RWPE2 (cell line): Measurements from ENCODE around the gene TYW3.

ENCODE experiments used
- ATAC-seq: fragments of 200-7000 bp; cut with Tn5 transposase; 3 replicates; pipeline ENCODE4 v1.9.1; 2021; ENCODE audit warnings: low read depth
- DNase-seq: peaks from one replicate; pipeline ENCODE4 v3.0.0-alpha.2; 2020; ENCODE audit warnings: low spot score
- H3K27ac ChIP-seq: fragments of 450-650 bp; 2 replicates; pipeline ENCODE4 v1.5.1; 2017; ENCODE audit warnings: mild to moderate bottlenecking; ENCODE audit not compliant: poor library complexity, severe bottlenecking
- H3K27me3 ChIP-seq: fragments of 250-450 bp; sonication (Bioruptor Pico); 2 replicates; pipeline ENCODE4 v1.5.1; 2021; ENCODE audit warnings: mild to moderate bottlenecking, moderate library complexity; ENCODE audit not compliant: insufficient read depth, poor library complexity, severe bottlenecking
- H3K36me3 ChIP-seq: fragments of 250-450 bp; sonication (Bioruptor Pico); 2 replicates; pipeline ENCODE4 v1.5.1; 2020; ENCODE audit warnings: low read depth, mild to moderate bottlenecking, moderate library complexity
- H3K4me1 ChIP-seq: fragments of 250-450 bp; sonication (Bioruptor Pico); 2 replicates; pipeline ENCODE4 v1.5.1; 2021; ENCODE audit warnings: mild to moderate bottlenecking, moderate library complexity; ENCODE audit not compliant: insufficient read depth, poor library complexity, severe bottlenecking
- H3K4me3 ChIP-seq: fragments of 250-450 bp; sonication (Bioruptor Pico); 2 replicates; pipeline ENCODE4 v1.5.1; 2021; ENCODE audit warnings: mild to moderate bottlenecking, moderate library complexity; ENCODE audit not compliant: severe bottlenecking
- H3K9me3 ChIP-seq: fragments of 250-450 bp; sonication (Bioruptor Pico); 2 replicates; pipeline ENCODE4 v1.5.1; 2021; ENCODE audit warnings: mild to moderate bottlenecking, moderate library complexity; ENCODE audit not compliant: severe bottlenecking
- TF ChIP-seq, protein P1 (sequence below): fragments of 450-650 bp; IDR thresholded peaks from one replicate; pipeline ENCODE4 v1.5.1; 2017; ENCODE audit warnings: mild to moderate bottlenecking, moderate library complexity; ENCODE audit not compliant: poor library complexity, severe bottlenecking

TYW3 gene

DNA sequence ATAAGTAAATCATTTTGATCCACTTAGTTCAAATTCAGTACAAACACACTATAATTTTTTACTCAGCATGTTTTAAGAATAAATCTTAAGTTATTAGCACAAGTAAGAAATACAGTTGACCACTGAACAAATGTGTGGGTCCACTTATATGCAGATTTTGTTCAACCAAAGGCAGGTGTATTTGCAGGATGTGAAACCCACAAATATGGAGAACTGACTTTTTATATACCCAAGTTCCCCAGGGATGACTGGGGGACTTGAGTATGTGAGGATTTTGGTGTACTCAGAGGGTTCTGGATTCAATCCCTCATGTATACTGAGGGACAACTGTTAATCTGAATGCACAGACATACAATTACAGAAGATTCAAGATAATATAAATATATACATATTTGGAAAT lies 33.6 kb upstream of the TYW3 start:
- Histone ChIP-seq H3K27ac (no peak overlapping the region), H3K4me3 (no peak overlapping the region), H3K4me1 (peaks cover 2% of the 10 kb centered on the region), H3K27me3 (no peaks in the 10 kb centered on the region), H3K36me3 (no peaks in the 10 kb centered on the region), H3K9me3 (no peaks in the 10 kb centered on the region)
- no peak for DNase-seq
- no peak for ATAC-seq
- TF ChIP-seq, protein P1, sequence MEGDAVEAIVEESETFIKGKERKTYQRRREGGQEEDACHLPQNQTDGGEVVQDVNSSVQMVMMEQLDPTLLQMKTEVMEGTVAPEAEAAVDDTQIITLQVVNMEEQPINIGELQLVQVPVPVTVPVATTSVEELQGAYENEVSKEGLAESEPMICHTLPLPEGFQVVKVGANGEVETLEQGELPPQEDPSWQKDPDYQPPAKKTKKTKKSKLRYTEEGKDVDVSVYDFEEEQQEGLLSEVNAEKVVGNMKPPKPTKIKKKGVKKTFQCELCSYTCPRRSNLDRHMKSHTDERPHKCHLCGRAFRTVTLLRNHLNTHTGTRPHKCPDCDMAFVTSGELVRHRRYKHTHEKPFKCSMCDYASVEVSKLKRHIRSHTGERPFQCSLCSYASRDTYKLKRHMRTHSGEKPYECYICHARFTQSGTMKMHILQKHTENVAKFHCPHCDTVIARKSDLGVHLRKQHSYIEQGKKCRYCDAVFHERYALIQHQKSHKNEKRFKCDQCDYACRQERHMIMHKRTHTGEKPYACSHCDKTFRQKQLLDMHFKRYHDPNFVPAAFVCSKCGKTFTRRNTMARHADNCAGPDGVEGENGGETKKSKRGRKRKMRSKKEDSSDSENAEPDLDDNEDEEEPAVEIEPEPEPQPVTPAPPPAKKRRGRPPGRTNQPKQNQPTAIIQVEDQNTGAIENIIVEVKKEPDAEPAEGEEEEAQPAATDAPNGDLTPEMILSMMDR: no peak

GRCh38 chr1:74703386-74704182 lies 29.4 kb upstream of the TYW3 start:
- Histone ChIP-seq H3K27me3 (no peaks in the 10 kb centered on the region), H3K4me3 (no peak overlapping the region), H3K27ac (no peak overlapping the region), H3K4me1 (no peaks in the 10 kb centered on the region), H3K9me3 (no peaks in the 10 kb centered on the region), H3K36me3 (peaks cover 12% of the 10 kb centered on the region)
- DNase-seq (no peak), ATAC-seq (no peak)
- TF ChIP-seq, protein P1: no peak

GRCh38 chr1:74712881-74713280 lies 20.1 kb upstream of the TYW3 start:
- DNase-seq (no peak), ATAC-seq (no peak)
- Histone ChIP-seq H3K27ac (no peak overlapping the region), H3K9me3 (no peaks in the 10 kb centered on the region), H3K4me3 (no peak overlapping the region), H3K4me1 (no peaks in the 10 kb centered on the region), H3K27me3 (no peaks in the 10 kb centered on the region), H3K36me3 (peaks cover 5% of the 10 kb centered on the region; the same call in 1 of the 2 replicates)
- TF ChIP-seq, protein P1: no peak

DNA sequence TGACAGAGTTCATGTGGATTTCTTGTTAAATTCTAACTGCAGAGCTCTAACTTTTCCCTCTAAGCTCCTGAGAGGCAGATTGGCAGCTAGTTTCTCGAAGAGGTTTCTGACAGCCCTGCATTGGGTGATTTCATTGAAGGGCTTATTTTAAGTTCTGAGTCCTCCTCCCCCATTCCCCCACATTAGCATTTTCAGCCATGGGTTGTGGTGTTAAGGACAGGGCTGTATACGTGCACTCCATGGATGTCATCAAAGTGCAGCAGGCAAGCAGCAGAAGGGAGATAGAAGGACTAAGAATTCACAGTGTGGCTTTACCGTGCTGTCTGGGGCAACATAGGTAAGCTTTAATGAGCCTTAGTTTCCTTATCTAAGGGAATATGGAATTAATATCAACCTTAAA lies 19.1 kb upstream of the TYW3 start:
- Histone ChIP-seq H3K4me3 (no peak overlapping the region), H3K27me3 (no peaks in the 10 kb centered on the region), H3K9me3 (no peaks in the 10 kb centered on the region), H3K36me3 (peaks cover 5% of the 10 kb centered on the region; the same call in 1 of the 2 replicates), H3K4me1 (no peaks in the 10 kb centered on the region), H3K27ac (no peak overlapping the region)
- TF ChIP-seq, protein P1: no peak
- ATAC-seq: no peak
- no peak for DNase-seq

GRCh38 chr1:74714429-74715235 lies 18.3 kb upstream of the TYW3 start:
- ATAC-seq (no peak), DNase-seq (no peak)
- Histone ChIP-seq H3K27ac (no peak overlapping the region), H3K9me3 (no peaks in the 10 kb centered on the region), H3K27me3 (no peaks in the 10 kb centered on the region), H3K4me1 (no peaks in the 10 kb centered on the region), H3K36me3 (peaks cover 5% of the 10 kb centered on the region), H3K4me3 (no peak overlapping the region)
- TF ChIP-seq, protein P1: no peak
